PC-3 (cell line): ENCODE measurements around the gene LRRC37A.
"Not testable (repeated sequence)": the region's sequence is repeated elsewhere in the genome, so short reads cannot be mapped to it uniquely, and the experiment has no call there.

ENCODE experiments used
- CTCF ChIP-seq: fragments of 300-600 bp; sonication (generic); conservative IDR thresholded peaks from 2 replicates; pipeline ENCODE4 v1.5.1; 2017; ENCODE audit warnings: antibody characterized with exemption, low read depth, mild to moderate bottlenecking, low read length
- EZH2 ChIP-seq: fragments of 300-600 bp; sonication (generic); IDR thresholded peaks from one replicate; pipeline ENCODE4 v1.6.1; 2017; ENCODE audit warnings: antibody characterized with exemption, mild to moderate bottlenecking, low read length; ENCODE audit not compliant: unreplicated experiment
- EZH2phosphoT487 ChIP-seq: fragments of 300-600 bp; sonication (generic); IDR thresholded peaks from 2 replicates; pipeline ENCODE4 v1.6.1; 2018; ENCODE audit warnings: mild to moderate bottlenecking, antibody characterized with exemption, low read length, borderline replicate concordance

DNA sequence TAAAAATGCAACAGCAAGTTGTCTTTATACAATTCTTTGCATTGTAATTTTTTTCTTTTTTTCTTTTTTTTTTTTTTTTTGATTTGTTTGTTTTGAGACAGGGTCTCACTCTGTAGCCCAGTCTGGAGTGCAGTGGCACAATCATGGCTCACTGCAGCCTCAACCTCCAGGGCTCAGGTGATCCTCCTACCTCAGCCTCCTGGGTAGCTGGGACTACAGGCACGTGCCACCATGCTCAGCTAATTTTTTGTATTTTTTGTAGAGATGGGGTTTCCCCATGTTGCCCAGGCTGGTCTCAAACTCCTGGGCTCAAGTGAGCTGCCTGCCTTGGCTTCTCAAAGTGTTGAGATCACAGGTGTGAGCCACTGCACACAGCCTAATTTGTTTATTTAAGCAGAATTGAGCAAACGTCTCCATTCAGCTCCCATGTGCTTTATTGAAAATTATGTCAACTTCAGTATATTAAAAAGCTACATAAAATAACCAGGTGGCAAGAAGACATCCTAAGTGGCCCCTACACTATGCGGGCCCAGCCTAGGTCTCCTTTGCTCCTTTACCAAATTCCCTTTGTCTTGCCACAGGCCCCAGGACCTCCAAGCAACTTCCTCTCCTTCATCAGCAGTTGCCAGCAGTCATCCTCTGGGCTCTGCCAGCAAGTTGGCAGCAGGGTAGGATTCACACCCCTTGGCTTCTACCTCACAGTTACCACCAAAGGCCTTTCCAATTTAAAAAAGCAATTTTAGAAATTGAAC is 18.0 kb upstream of the LRRC37A start:
- not testable (repeated sequence) for TF ChIP-seq CTCF, EZH2, EZH2phosphoT487
